OCI-LY7 (cell line): Measurements from ENCODE around the gene FAM110D.

Experiments used
- EZH2phosphoT487 ChIP-seq: fragments of 200-600 bp; sonication (generic); IDR thresholded peaks from 2 replicates; pipeline ENCODE4 v1.6.1; 2018; ENCODE audit warnings: low read depth, borderline replicate concordance, mild to moderate bottlenecking, mixed run types, antibody characterized with exemption, low read length, moderate library complexity, mixed read lengths
- TF ChIP-seq, protein P1 (sequence below): fragments of 200-600 bp; sonication (generic); conservative IDR thresholded peaks from 2 replicates; pipeline ENCODE4 v1.5.1; 2014; ENCODE audit warnings: mild to moderate bottlenecking, antibody characterized with exemption, low read length, moderate library complexity, mixed read lengths

DNA sequence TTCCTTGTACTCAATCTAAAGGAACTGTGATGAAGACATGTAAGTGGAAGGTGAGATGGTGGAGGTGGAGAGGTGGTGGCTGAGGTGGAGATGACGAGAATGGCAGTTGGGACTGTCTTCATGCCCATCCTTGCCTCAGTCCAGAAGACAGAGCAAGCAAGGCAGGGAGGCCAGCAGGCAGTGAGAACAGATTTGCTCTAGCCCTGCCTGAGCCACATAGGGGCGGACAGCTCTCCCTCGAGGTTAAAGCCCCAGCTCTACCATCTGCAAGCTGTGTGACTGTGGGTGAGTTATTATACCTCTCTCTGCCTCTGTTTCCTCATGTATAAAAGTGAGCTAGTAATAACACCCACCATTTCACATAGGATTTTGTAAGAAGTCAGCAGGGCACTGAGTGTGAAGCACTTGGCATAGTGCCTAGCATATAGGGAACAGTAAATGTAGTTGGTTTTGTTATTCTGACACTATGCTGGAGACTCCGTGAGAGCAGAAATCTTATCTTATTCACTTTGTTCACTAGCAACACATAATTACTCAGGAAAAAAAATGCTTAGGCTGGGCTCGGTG is 4.8 kb upstream of the FAM110D start:
- TF ChIP-seq, protein P1, sequence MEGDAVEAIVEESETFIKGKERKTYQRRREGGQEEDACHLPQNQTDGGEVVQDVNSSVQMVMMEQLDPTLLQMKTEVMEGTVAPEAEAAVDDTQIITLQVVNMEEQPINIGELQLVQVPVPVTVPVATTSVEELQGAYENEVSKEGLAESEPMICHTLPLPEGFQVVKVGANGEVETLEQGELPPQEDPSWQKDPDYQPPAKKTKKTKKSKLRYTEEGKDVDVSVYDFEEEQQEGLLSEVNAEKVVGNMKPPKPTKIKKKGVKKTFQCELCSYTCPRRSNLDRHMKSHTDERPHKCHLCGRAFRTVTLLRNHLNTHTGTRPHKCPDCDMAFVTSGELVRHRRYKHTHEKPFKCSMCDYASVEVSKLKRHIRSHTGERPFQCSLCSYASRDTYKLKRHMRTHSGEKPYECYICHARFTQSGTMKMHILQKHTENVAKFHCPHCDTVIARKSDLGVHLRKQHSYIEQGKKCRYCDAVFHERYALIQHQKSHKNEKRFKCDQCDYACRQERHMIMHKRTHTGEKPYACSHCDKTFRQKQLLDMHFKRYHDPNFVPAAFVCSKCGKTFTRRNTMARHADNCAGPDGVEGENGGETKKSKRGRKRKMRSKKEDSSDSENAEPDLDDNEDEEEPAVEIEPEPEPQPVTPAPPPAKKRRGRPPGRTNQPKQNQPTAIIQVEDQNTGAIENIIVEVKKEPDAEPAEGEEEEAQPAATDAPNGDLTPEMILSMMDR = no peak
- no peak for TF ChIP-seq EZH2phosphoT487
